Measurements from ENCODE around the gene ZBED4. TPM values are rescaled to one million over a fixed set of nuclear protein-coding genes. Genes with fewer than 3 reads are reported as not detected.

ZBED4 gene
- total and polyA plus RNA-seq, 12 donors: 2.6 to 5.9 (median 4.2) TPM

DNA sequence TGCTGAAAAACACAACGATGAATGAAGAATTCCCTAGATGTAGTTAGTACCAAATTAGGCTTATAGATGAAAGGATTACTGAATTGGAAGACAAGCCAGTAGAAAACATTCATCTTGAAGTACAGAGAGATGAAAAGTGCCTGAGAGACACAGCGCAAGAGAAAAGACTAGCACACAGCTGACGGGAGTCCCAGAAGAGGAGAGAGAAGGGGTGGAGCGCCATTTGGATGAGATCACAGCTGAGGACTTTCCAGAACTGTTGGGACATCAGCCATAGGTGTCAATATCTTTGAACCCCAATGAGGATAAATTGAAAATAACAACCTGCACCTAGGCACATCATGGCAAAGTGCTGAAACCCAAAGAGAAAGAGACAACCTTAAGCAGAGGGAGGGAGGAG, 39.4 kb downstream of the ZBED4 start:
- no peaks in the 10 kb centered on the region for H3K27me3 ChIP-seq
- peaks cover 0 to 12% (median 0%) of the 10 kb centered on the region in 9 donors for H3K4me1 ChIP-seq
- DNase-seq (no peak), ATAC-seq (no peak)
- peaks cover 0 to 45% (median 4%) of the 10 kb centered on the region in 9 donors for H3K36me3 ChIP-seq
- H3K27ac ChIP-seq: no peak overlapping the region
- intact Hi-C loops (cut with DNase I): no loop called here
- peaks cover 0 to 31% (median 0%) of the 10 kb centered on the region in 11 donors for H3K9me3 ChIP-seq
- TF ChIP-seq CTCF (IDR thresholded peaks at IDR 0.05): no peak
- 95 to 97% methylated on average over 4 of the region's 4 CpGs for WGBS, 2 donors
- H3K4me3 ChIP-seq: no peak overlapping the region

- intact Hi-C loops (cut with DNase I): no loop called here
- no peaks in the 10 kb centered on the region for H3K27me3 ChIP-seq
- H3K27ac ChIP-seq: no peak overlapping the region
- no peak for TF ChIP-seq CTCF (IDR thresholded peaks at IDR 0.05)
- 77 to 82% methylated on average over 8 of the region's 8 CpGs for WGBS, 2 donors
- H3K4me1 ChIP-seq: peaks cover 0 to 12% (median 0%) of the 10 kb centered on the region in 9 donors
- DNase-seq (no peak), ATAC-seq (no peak)
- no peak overlapping the region for H3K4me3 ChIP-seq
- peaks cover 0 to 43% (median 4%) of the 10 kb centered on the region in 9 donors for H3K36me3 ChIP-seq
- H3K9me3 ChIP-seq: peaks cover 0 to 28% (median 0%) of the 10 kb centered on the region in 11 donors
Measured at GRCh38 chr22:49894322-49895054, 40.8 kb downstream of the ZBED4 start.

DNA sequence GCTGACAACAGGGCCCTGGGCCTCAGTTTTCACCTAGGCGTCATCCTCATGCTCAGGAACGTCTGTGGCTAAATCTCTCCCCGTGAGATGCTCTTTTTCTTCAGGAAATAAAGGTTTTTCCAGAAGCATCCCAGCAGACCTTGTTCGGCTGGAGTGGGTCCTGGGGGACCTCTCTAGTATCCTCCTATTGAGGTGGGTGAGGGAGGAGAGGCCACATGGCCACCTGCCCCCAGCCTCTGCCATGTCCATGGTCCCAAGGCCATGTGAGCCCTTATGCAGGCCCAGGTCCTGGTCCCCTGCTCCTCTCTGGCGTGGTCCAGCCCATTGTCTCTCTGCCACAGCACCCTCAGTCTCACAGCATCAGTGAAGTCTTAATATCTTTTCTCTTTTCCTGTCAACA, 42.6 kb downstream of the ZBED4 start:
- Histone ChIP-seq H3K36me3 (peaks cover 0 to 47% (median 7%) of the 10 kb centered on the region in 9 donors), H3K27ac (no peak overlapping the region)

More for the DNA sequence above, 42.6 kb downstream of the ZBED4 start:
- Histone ChIP-seq H3K4me3 (no peak overlapping the region), H3K9me3 (peaks cover 0 to 16% (median 0%) of the 10 kb centered on the region in 11 donors), H3K27me3 (no peaks in the 10 kb centered on the region), H3K4me1 (peaks cover 0 to 12% (median 0%) of the 10 kb centered on the region in 9 donors)
- no peak for TF ChIP-seq CTCF (IDR thresholded peaks at IDR 0.05)
- no peak for DNase-seq
- no peak for ATAC-seq
- intact Hi-C loops (cut with DNase I): no loop called here
- 89% methylated on average over 5 of the region's 5 CpGs for WGBS, 2 donors
